OCI-M1 (cell line): ENCODE results near the gene PCDH10.
A peak's percentile ranks its signal among the peaks of the same experiment; 100 is the strongest.

ENCODE experiments used
- DNase-seq: peaks from one replicate; lab custom pipeline; 2025; lab: John Stamatoyannopoulos, UW

PCDH10 gene

GRCh38 chr4:133148690-133149363 is at the start of gene PCDH10:
Gene PCDH10 (plus strand): TSS chr4:133149294. CDS start chr4:133150141, 847 bp downstream.
- DNase-seq = peak; percentile 95

GRCh38 chr4:133102043-133102442 is 47.1 kb upstream of the PCDH10 start:
- no peak for DNase-seq

GRCh38 chr4:133102612-133103409 is 46.3 kb upstream of the PCDH10 start:
- DNase-seq = no peak

GRCh38 chr4:133112641-133113040 is 36.5 kb upstream of the PCDH10 start:
- DNase-seq = no peak

- DNase-seq = no peak
Observed at GRCh38 chr4:133124746-133125145, 24.3 kb upstream of the PCDH10 start.

GRCh38 chr4:133127500-133127899 is 21.6 kb upstream of the PCDH10 start:
- DNase-seq = no peak

GRCh38 chr4:133129237-133129636 is 19.9 kb upstream of the PCDH10 start:
- no peak for DNase-seq

- no peak for DNase-seq
Observed at GRCh38 chr4:133130171-133130570, 18.9 kb upstream of the PCDH10 start.

- DNase-seq = peak; percentile 28
Observed at GRCh38 chr4:133131829-133132460, 17.1 kb upstream of the PCDH10 start.

GRCh38 chr4:133136833-133137232 is 12.3 kb upstream of the PCDH10 start:
- DNase-seq = peak; percentile 53

GRCh38 chr4:133137571-133137970 is 11.5 kb upstream of the PCDH10 start:
- DNase-seq = peak; percentile 65

GRCh38 chr4:133143775-133144430 is 5.2 kb upstream of the PCDH10 start:
- no peak for DNase-seq

GRCh38 chr4:133145241-133145640 is 3.9 kb upstream of the PCDH10 start:
- DNase-seq = no peak

- peak; percentile 47 for DNase-seq
Observed at GRCh38 chr4:133145758-133146573, 3.1 kb upstream of the PCDH10 start.

GRCh38 chr4:133146574-133147241 is 2.4 kb upstream of the PCDH10 start:
- DNase-seq = peak; percentile 86

GRCh38 chr4:133147286-133147821 is 1.7 kb upstream of the PCDH10 start:
- DNase-seq = peak; percentile 48

GRCh38 chr4:133147921-133148689 is 989 bp upstream of the PCDH10 start:
- DNase-seq = peak; percentile 54

- no peak for DNase-seq
Observed at GRCh38 chr4:133149364-133149695, 236 bp downstream of the PCDH10 start.

- DNase-seq = no peak
Observed at GRCh38 chr4:133149932-133150471, 908 bp downstream of the PCDH10 start.
